Stimulated activated memory B cell treated with anti-CD40 and anti-IgM and Interleukin-4, amounts not matched to agents 10 μg/mL and 1 μg/mL and 100 μg/mL, for 72 hours (primary cell): ENCODE measurements around the gene CD8B2.
"Not testable (repeated sequence)": the region's sequence is repeated elsewhere in the genome, so short reads cannot be mapped to it uniquely, and the experiment has no call there.

Source experiments
- ATAC-seq: fragments of 150-1000 bp; cut with Tn5 transposase; 2 replicates; pipeline ENCODE4 v1.10.0; 2021
- H3K27ac Mint-ChIP-seq: one replicate; pipeline ENCODE4 v1.8.0; 2022; ENCODE audit warnings: mild to moderate bottlenecking, mixed read lengths
- H3K27me3 Mint-ChIP-seq: one replicate; pipeline ENCODE4 v1.8.0; 2022; ENCODE audit warnings: mixed read lengths
- H3K36me3 Mint-ChIP-seq: one replicate; pipeline ENCODE4 v1.8.0; 2022; ENCODE audit warnings: mixed read lengths
- H3K4me1 Mint-ChIP-seq: one replicate; pipeline ENCODE4 v1.8.0; 2022; ENCODE audit warnings: mixed read lengths
- H3K4me3 Mint-ChIP-seq: one replicate; pipeline ENCODE4 v1.8.0; 2022; ENCODE audit warnings: mild to moderate bottlenecking, moderate library complexity, mixed read lengths
- H3K9me3 Mint-ChIP-seq: one replicate; pipeline ENCODE4 v1.8.0; 2022; ENCODE audit warnings: mixed read lengths

CD8B2 gene

DNA sequence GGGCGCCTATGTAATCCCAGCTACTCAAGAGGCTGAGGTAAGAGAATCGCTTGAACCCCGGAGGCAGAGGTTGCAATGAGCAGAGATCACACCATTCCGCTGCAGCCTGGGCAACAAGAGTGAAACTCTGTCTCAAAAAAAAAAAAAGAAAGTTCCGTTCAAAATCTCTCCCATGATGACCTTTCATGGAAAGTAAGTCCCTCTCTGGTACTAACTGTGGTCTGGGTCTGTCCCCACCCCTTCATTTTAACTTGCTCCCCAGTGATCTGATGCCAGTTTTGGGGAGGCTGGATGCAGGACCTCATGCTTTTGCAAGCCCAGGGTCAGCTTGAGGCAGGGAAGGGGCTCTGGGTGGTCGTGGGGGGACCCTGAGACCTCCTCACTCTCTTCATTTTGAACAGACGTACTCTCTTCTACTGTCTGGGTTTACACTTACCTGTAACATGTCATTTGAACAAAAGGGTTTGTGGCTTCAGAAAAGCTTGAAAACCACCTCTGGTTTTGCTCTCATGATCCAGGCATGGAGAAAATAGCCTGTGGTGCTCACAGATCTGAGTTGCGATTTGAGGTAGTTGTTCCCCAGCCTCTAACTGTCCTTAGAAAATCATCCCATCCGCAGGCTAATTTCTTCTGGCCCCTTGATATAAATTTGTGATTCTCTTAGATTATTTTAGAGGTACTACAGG lies 19.0 kb downstream of the CD8B2 start:
- not testable (repeated sequence) for H3K27me3 Mint-ChIP-seq, H3K36me3 Mint-ChIP-seq, H3K27ac Mint-ChIP-seq, H3K4me3 Mint-ChIP-seq, H3K4me1 Mint-ChIP-seq, H3K9me3 Mint-ChIP-seq, ATAC-seq

DNA sequence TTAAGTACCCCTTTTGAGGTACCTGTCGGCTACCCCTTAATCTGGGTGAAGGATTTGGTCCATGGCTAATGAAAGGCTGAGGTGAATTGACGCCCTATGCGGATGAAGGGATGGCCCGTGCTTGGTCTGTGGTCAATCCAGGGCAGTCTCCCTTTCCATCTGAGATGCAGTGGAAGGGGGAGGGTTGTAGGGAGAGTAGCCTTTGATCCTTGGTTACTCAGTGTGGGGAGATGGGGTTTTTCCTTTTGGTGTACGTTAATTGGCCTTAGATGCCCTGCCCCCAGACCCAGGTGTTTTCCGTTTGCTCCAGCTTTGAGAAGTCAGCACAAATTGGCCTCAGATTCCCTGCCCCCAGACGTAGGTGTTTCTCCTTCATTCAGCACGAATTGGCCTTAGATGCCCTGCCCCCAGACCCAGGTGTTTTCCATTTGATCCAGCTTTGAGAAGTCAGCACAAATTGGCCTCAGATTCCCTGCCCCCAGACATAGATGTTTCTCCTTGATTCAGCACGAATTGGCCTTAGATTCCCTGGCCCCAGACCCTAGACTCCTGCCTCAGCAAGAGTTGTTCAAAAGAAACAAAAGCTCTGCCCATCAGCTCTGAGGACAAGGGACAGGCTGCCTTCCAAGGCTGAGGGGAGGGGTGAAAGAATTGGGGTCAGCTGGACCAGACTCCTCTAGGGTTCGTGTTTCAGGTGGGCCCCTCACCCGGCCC lies 21.7 kb downstream of the CD8B2 start:
- ATAC-seq, H3K27ac Mint-ChIP-seq, H3K36me3 Mint-ChIP-seq, H3K9me3 Mint-ChIP-seq, H3K4me3 Mint-ChIP-seq, H3K4me1 Mint-ChIP-seq, H3K27me3 Mint-ChIP-seq: not testable (repeated sequence)

DNA sequence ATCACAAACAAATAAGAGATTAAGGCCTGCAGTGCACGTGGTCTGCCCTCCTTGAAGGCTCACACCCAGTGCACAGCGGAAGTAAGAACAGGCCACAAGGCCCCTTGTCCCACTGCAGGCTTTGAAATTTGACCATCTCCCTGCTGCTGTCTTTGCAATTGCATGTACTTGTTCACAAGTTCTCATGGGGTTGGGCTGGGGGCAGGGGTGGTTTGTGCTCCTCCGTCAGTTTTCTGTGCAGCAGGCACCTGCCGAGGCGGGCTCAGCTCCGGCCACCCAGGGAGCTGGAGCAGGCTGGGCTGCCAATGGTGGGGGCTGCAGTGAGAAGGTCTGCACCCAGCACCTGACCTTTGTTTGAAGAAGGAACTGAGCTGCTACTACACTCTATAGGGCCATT lies 22.2 kb downstream of the CD8B2 start:
- not testable (repeated sequence) for ATAC-seq, H3K4me3 Mint-ChIP-seq, H3K27ac Mint-ChIP-seq, H3K36me3 Mint-ChIP-seq, H3K4me1 Mint-ChIP-seq, H3K27me3 Mint-ChIP-seq, H3K9me3 Mint-ChIP-seq

DNA sequence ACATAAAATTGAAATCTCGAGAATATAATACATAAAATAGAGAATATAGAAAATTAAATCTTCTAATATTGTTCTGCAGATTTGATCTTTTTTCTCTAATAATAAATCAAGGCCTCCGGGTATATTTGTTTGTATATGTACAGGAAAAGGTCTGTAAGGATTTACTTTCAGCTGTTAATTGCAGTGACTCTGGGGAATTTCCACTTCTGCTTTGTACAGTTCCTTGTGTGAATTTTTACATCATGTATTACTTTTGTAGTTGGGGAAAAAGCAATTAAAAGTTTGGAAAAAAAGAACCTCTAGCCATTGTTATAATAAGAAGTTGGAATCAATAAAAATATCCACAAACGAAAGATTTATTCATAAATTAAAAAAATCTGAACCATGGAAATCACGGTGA lies 23.6 kb downstream of the CD8B2 start:
- ATAC-seq, H3K36me3 Mint-ChIP-seq, H3K27ac Mint-ChIP-seq, H3K4me3 Mint-ChIP-seq, H3K9me3 Mint-ChIP-seq, H3K27me3 Mint-ChIP-seq, H3K4me1 Mint-ChIP-seq: not testable (repeated sequence)

DNA sequence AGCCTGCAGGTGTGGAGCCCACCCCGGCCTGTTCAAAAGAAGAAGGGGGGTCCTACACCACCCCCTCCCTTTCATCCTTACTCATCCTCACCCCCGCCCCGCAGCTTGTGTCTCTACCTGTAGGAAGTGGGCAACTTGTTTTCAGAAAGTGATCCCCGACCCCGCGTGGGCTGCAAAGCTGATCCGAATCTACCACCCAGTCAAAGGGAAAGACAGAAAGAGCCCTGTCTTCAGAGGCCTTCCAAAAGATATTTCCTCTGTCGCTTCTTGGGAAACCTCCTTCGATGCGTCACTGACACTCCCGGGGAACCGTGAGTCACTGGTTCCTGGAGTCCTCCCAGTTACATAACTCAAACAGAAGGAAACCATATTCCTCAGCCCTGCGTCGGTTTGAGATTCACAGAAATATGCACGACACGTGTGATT lies 24.3 kb downstream of the CD8B2 start:
- not testable (repeated sequence) for H3K9me3 Mint-ChIP-seq, H3K27ac Mint-ChIP-seq, H3K36me3 Mint-ChIP-seq, H3K27me3 Mint-ChIP-seq, ATAC-seq, H3K4me1 Mint-ChIP-seq, H3K4me3 Mint-ChIP-seq

DNA sequence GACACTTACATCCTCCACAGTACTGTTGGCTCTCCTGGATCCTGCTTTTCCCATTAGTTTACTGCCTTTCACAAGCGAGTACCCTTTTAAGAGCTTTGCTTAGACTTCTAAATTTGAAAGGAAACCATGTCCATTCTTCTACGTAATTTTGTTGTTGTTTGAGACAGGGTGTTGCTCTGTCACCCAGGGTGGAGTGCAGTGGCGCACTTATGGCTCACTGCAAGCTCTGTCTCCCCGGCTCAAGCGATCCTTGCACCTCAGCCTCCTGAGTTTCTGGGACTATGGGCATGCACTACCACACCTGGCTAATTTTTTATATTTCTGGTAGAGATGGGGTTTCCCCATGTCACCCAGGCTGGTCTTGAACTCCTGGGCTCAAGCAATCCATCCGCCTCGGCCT lies 24.8 kb downstream of the CD8B2 start:
- H3K36me3 Mint-ChIP-seq, H3K9me3 Mint-ChIP-seq, H3K27me3 Mint-ChIP-seq, H3K4me3 Mint-ChIP-seq, H3K4me1 Mint-ChIP-seq, ATAC-seq, H3K27ac Mint-ChIP-seq: not testable (repeated sequence)

DNA sequence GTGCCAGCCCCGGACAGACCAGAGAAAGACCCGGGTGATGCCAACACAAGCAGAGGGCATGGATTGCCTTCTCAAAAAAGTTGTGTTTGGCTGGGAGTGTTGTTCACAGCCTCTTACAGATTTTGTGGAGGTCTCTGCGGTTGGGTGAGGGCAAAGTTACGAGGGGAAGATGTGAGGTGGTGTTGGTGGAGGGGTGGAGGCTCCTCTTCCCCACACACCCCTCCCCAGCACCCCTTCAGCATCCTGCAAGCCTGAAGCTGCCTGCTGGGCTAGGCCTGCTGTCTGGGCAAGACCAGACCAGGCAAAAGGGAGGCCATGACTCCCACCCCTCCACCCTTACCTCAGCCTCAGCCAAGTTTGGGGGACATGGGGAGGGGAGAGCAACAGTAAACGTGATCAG lies 26.2 kb downstream of the CD8B2 start:
- H3K27ac Mint-ChIP-seq, H3K9me3 Mint-ChIP-seq, H3K4me1 Mint-ChIP-seq, H3K27me3 Mint-ChIP-seq, H3K4me3 Mint-ChIP-seq, H3K36me3 Mint-ChIP-seq, ATAC-seq: not testable (repeated sequence)

DNA sequence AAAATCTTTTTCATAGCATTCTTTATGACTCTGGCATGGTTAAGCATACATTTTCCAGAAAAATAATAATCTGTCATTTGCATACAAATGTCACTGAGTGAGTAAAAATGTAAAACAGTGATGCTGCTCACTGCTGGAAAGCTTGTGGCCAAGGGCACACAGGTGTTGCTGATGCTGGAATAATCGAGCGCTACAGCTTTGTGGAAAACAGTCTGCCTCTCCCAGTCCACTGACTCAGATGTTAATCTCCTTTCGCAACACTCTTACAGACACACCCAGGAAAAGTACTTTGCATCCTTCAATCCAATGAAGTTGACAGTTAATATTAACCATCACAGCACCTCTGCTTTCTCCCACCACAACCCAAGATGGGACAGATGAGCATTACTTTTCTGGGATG lies 27.7 kb downstream of the CD8B2 start:
- not testable (repeated sequence) for H3K27me3 Mint-ChIP-seq, H3K36me3 Mint-ChIP-seq, H3K27ac Mint-ChIP-seq, H3K9me3 Mint-ChIP-seq, ATAC-seq, H3K4me1 Mint-ChIP-seq, H3K4me3 Mint-ChIP-seq

DNA sequence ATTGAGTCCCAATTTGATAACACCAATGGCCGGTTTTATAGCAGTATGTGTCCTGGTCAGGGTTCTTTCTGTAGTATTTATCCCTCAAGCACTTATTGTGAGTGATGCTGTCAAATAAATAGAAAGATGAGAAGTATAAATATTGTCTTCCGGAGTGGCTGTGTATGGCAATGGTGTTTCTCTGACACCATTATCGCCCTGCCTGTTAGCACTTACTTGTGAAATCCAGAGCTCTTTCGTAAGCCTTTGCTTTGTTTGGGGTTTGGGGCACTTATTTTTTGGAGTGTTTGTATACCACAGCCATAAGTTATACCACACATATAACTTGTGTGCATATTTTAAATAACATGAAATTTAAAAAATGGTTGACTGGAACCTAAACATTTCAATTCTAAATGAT lies 29.3 kb downstream of the CD8B2 start:
- Mint-ChIP-seq H3K27me3 (peaks cover 6% of the 10 kb centered on the region), H3K4me3 (no peak overlapping the region), H3K27ac (no peak overlapping the region), H3K9me3 (no peaks in the 10 kb centered on the region), H3K4me1 (no peaks in the 10 kb centered on the region), H3K36me3 (no peaks in the 10 kb centered on the region)
- ATAC-seq = no peak

DNA sequence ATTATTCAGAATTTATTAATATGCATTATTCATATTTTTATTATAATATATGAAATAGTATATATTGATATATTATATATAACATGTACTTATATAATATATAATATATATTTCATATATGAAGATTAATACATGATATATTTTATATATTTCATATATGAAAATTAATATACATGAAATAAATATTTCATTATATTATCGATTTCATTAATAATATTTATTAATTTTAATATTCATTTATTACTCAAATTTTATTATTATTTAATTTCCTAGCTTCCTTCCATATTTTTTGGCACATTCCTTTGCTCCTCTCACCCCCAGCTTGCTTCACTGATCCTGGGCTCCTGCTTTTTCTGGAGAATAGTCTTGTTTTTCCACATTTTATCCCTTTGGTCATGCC lies 29.7 kb downstream of the CD8B2 start:
- Mint-ChIP-seq H3K4me1 (no peaks in the 10 kb centered on the region), H3K27me3 (peaks cover 6% of the 10 kb centered on the region), H3K27ac (no peak overlapping the region), H3K9me3 (no peaks in the 10 kb centered on the region), H3K36me3 (no peaks in the 10 kb centered on the region), H3K4me3 (no peak overlapping the region)
- no peak for ATAC-seq

DNA sequence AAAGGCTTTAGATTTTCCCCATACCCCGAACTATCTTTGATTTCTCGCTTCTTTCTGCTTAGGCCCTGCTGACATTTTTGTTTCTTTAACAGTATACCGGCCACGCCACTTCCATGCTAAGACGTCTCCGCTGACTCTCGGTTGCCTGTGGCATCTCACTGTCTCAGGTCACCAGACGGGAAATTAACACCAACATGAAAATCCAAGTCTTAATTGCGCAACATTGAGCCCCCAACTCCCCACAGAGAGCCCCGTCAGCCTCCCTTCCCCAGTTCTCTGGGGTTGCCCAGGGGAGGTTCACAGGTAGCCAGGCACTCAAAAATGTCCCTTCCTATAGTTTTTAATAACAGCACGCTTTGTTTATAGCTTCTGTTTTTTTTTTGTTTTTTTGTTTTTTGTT lies 30.2 kb downstream of the CD8B2 start:
- H3K36me3 Mint-ChIP-seq = no peaks in the 10 kb centered on the region
- no peak overlapping the region for H3K27ac Mint-ChIP-seq
- no peaks in the 10 kb centered on the region for H3K4me1 Mint-ChIP-seq
- no peak overlapping the region for H3K4me3 Mint-ChIP-seq
- peaks cover 6% of the 10 kb centered on the region for H3K27me3 Mint-ChIP-seq
- ATAC-seq = no peak
- no peaks in the 10 kb centered on the region for H3K9me3 Mint-ChIP-seq

DNA sequence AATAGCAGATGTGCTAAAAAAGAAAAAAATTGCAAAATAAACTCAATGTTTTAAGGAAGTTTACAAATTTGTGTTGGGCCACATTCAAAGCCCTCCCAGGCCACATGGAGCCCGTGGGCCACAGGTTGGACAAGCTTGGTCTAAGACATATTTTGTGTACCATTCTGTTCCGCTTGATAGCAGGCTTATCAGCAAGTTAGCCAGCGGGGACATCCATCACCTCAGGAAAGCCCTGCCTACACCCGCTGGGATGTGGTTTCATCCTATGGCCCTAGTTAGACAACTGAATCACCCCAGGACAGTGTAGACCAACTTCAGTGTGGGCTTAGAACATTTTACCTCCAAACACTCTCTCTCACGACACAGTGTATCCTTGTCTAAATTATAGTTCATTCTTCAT lies 32.6 kb downstream of the CD8B2 start:
- no peak for ATAC-seq

DNA sequence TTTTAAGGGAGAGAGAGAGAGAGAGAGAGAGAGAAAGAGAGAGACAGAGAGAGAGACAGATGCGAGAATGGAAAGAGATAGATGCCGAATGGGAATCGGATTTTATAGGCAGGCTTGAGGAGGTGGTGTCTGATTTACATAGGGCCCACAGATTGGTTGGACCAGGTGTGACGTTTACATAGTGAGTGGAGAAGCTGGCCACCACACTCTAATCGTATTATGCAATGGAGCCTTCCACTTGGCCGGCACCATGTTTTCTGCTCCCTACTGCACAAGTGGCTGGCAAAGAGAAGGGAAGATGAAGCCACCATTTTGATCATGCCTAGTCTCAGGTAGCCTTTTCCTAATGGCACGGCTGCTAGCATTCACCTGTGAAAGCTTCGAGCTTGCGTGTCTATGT lies 33.9 kb downstream of the CD8B2 start:
- no peak for ATAC-seq
- peaks cover 4% of the 10 kb centered on the region for H3K9me3 Mint-ChIP-seq
- no peak overlapping the region for H3K4me3 Mint-ChIP-seq
- no peaks in the 10 kb centered on the region for H3K36me3 Mint-ChIP-seq
- no peak overlapping the region for H3K27ac Mint-ChIP-seq
- peaks cover 6% of the 10 kb centered on the region for H3K27me3 Mint-ChIP-seq
- H3K4me1 Mint-ChIP-seq = no peaks in the 10 kb centered on the region

More for the DNA sequence above, 32.6 kb downstream of the CD8B2 start:
- Mint-ChIP-seq H3K4me1 (no peaks in the 10 kb centered on the region), H3K36me3 (no peaks in the 10 kb centered on the region), H3K27ac (no peak overlapping the region), H3K4me3 (no peak overlapping the region), H3K27me3 (peaks cover 6% of the 10 kb centered on the region), H3K9me3 (peaks cover 4% of the 10 kb centered on the region)

DNA sequence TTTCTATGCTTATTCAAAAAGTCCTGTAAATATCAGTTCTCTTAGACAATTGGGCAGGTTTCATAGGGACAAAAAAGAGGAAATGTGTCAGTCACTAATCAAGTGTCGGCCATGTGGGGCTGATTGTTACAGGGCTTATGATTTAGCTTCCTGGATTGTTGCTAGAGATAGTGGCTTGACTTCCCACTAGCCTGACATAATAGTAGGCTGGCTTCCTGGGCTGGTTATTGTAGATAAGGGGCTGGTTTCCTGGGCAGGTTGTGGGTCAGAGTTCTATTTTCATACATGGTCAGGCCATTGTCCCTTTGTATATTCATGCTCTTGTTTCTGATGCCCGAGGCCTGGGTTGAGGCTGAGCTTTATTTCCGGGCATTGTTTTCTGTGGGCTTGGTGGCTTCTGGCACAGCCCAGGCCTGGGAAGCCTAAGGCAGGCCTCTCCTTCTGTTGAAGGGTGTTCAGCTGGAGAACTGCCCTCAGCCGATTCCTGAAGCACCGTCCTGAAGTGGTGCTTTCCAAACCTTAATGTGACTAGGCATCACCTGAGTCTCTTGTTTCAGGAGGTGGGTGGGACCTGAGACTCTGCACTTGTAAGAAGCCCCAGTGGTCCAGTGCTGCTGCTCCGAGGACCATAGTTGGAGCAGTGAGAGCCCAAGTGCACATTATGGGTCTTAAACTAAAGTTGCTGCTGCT lies 37.0 kb downstream of the CD8B2 start:
- Mint-ChIP-seq H3K36me3 (no peaks in the 10 kb centered on the region), H3K27ac (no peak overlapping the region), H3K27me3 (peaks cover 18% of the 10 kb centered on the region), H3K9me3 (peaks cover 4% of the 10 kb centered on the region), H3K4me3 (no peak overlapping the region), H3K4me1 (no peaks in the 10 kb centered on the region)
- ATAC-seq = no peak

DNA sequence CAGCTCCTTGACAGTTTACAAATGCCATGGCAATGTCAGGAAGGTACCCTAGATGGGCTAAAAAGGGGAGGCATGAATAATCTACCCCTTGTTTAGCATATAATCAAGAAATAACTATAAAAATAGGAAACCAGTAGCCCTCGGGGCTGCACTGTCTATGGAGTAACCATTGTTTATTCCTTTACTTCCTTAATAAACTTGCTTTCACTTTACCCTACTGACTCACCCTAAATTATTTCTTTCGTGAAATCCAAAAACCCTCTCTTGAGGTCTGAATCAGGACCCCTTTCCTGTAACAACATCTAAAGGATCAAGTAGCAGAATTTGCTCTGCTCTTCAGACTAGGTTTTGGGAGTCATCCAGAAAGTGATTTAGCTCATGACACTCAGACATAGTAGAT lies 43.7 kb downstream of the CD8B2 start:
- no peaks in the 10 kb centered on the region for H3K36me3 Mint-ChIP-seq
- no peak overlapping the region for H3K4me3 Mint-ChIP-seq
- H3K9me3 Mint-ChIP-seq = no peaks in the 10 kb centered on the region
- ATAC-seq = no peak
- peaks cover 36% of the 10 kb centered on the region for H3K27me3 Mint-ChIP-seq
- no peaks in the 10 kb centered on the region for H3K4me1 Mint-ChIP-seq
- no peak overlapping the region for H3K27ac Mint-ChIP-seq

DNA sequence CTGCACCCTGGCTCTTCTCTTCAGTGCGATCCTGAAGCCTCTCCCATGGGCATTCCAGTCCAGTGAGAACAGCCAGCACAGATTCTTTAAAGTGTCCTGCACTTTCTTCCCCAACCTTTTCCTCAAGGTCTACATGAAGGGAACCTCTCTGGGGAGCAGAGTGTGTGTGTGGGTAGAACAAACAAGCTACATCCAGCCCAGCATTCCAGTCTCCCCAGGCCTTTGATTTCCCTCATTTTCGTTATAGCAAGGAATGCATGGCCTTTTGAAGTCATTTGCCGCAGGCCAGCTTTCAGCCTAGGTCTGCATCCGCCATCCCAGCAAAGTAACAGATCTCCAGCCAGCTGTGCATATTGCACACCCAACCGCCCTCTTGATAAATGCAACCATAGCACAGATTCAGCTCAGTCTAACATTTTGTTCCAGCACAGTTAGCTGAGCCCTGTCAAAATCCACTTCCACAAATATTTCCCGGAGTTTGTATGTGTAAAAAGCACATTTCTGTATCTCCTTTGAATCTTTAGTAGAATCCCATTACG lies 44.6 kb downstream of the CD8B2 start:
- H3K27ac Mint-ChIP-seq = no peak overlapping the region
- no peaks in the 10 kb centered on the region for H3K36me3 Mint-ChIP-seq
- no peak overlapping the region for H3K4me3 Mint-ChIP-seq
- no peak for ATAC-seq
- H3K4me1 Mint-ChIP-seq = peaks cover 5% of the 10 kb centered on the region
- H3K9me3 Mint-ChIP-seq = no peaks in the 10 kb centered on the region
- H3K27me3 Mint-ChIP-seq = peaks cover 36% of the 10 kb centered on the region
